Measurements from ENCODE around the gene DBNDD2.
A peak's percentile ranks its signal among the peaks of the same experiment; 100 is the strongest.

Gene DBNDD2

DNA sequence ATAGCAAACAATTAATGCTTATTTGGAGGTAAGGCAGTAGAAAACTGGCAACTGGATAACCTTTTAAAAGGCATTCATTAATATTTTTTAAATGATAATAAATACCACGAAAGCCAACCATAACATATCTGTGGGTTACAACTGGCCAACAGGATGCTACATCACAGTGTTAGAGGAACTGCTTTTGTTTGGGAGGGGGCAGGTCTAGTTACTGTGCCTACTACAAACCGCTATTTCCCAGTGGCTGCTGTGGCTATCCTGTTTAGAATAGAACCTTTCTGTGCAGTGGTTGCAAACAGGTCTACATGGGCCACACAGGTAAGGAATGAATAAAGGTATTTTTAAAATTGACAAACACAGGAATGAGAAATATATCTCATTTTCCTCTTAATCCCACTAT, 8.8 kb downstream of the DBNDD2 start:
- no peak for DNase-seq (ENCODE audit: low read depth)

DNA sequence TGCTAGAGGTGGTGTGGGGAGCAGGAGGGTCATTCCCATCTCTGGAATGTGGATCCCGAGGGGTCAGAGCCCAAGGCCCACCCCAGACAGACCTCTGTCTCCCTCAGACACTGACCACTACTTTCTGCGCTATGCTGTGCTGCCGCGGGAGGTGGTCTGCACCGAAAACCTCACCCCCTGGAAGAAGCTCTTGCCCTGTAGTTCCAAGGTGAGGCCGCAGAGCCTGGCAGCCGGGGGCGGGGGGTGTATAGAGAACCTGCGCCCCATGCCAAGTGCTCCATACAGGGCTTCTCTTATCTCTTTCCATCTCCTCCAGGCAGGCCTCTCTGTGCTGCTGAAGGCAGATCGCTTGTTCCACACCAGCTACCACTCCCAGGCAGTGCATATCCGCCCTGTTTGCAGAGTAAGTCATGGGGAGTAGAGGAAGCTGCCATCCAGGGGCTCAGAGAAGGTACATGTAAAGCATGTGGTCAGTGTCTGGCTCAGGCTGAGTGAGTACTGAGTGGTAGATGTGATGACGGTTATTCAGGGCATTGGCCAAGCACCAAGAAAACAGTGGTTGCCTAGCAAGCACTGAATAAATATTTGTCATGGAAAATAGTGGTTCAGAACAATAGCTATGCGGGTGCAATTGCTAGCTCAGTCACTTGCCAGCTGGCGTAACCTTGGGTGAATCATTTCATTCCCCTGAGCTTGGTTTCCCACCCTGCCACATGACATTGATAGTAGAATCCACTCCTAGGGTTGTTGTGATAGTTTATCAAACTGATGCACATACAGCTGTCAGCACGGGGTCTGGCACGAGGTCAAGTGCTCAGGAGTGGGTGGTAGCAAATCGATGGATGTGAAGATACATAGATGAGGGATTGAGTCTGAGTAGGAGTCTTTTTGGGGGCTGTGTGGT, 11.4 kb downstream of the DBNDD2 start:
- no peak for DNase-seq (ENCODE audit: low read depth)

DNA sequence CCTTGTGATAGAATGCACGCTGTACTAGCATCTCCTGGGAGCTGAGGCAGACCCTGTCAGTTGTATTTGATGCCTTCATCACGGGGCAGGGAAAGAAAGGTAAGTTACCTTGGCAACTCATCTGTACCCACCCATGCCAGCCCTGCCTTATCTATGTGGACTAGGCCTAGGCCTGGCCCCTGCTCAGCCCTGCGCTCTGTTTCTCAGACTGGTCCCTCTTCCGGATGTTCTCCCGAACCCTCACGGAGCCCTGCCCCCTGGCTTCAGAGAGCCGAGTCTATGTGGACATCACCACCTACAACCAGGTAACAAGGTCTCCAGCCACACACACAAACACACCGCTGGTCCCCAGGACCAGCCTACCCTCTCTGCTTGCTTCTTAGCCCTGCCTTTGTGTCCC, 12.0 kb downstream of the DBNDD2 start:
- no peak for DNase-seq (ENCODE audit: low read depth)

DNA sequence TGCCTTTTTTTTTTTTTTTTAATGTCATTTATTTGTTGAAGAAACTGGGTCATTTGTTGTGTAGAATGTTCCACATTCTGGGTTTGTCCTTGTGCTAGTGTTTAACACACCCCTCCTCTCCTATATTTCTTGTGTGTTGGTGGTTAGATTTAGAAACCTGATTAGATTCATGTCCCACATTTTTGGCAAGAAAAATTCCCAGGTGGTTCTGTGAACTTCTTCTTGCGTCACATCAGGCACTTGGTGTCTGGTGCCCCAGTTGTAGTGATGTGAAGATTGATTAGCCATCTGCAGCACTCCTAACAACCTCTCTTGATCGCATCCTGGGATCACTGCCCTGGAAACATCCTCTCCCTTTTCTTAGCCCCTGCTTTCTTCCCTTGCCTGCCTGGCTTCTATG, 15.6 kb downstream of the DBNDD2 start:
- DNase-seq (ENCODE audit: low read depth) = no peak

DNA sequence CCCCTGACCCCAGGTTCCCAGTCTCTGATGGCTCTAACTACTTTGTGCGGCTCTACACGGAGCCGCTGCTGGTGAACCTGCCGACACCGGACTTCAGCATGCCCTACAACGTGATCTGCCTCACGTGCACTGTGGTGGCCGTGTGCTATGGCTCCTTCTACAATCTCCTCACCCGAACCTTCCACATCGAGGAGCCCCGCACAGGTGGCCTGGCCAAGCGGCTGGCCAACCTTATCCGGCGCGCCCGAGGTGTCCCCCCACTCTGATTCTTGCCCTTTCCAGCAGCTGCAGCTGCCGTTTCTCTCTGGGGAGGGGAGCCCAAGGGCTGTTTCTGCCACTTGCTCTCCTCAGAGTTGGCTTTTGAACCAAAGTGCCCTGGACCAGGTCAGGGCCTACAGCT, 17.5 kb downstream of the DBNDD2 start:
- no peak for DNase-seq (ENCODE audit: low read depth)

DNA sequence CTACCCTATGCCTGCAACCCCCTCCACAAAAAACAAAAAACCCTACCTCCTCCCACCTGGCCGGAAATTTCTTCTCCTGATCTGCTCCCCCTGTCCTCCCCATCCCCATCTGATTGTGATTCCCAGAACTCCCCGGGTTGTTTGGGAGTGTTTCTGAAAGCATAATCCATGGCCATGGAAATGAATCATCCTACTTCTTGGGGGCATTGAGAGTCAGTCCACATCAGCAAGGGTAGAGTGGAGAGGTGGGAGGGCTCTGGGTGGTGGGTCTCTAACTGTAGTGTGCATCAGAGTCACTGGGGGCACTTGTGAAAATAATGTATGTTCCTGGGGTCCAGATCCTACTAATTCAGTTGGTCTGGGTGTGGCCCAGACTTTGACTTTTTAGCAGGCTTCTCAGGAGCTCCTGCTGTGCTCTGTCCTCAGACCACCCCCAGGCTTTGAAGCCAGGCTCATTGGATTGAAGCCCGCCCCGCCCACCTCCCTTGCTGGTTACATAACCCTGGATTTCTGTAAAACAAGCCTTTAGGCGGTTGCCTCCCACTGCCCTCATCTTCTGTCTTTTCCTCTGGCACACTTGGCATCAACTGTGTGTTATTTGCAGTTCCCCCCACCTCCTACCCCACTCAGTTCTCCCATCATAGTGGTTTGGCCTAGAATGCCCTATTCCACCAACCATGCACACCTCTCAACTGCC, 18.4 kb downstream of the DBNDD2 start:
- DNase-seq (ENCODE audit: low read depth) = no peak

DNA sequence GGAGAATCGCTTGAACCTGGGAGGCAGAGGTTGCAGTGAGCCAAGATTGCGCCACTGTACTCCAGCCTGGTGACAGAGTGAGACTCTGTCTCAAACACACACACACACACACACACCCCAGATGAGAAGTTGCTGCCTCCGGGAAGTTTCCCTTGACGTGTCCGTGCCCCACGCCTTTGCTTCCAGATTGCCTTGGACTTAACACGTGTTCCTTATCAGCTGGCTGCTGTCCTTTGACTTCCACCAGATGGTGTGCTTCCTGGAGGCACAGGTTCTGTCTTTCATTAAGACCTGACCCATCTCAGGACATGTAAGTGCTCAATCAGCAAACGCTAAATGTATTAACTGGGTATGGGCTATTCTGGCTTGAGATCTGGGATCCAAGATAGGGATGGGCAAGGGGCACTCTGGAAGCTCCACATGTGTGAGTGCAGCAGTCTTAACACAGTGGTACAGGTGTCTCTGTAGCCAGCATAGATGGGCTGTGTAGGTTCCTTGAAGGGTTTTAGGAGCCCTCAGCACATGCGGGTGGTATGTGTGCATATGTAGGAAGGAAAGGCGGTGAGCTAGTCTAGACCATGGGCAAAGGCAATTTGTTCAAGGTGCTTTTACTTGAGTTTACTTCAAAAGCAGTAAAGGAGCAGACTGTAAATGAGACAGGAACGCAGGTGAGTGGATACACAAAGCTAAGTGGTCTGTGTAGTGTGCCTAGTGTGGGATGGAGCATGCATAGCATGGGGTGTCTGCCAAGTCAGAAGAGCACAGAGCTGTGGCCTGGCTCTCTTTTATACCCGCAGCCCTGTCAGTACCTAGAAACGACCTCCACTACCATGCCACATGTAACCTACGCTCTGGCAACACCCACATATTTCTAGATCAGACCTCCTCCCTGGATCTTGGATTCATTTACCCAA, 19.4 kb downstream of the DBNDD2 start:
- DNase-seq (ENCODE audit: low read depth) = no peak

DNA sequence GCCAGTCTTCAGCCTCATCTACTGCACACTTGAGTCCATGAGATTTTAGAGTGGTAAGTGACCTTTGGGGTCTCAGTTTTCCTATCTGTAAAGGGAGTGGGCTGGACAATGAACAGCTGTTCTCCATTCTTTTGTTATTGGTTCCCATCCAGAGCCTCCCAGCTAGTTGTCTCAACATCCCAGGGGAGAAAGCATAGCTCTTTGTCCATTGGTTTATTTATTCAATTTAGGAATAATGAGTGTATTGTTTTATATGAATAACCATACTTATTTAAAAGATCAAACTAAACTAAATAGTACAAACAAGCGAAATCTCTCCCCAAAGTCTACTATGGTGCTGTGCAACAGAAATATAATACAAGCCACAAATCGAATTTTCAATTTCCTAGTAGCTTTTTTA, 21.5 kb downstream of the DBNDD2 start:
- DNase-seq (ENCODE audit: low read depth) = no peak

DNA sequence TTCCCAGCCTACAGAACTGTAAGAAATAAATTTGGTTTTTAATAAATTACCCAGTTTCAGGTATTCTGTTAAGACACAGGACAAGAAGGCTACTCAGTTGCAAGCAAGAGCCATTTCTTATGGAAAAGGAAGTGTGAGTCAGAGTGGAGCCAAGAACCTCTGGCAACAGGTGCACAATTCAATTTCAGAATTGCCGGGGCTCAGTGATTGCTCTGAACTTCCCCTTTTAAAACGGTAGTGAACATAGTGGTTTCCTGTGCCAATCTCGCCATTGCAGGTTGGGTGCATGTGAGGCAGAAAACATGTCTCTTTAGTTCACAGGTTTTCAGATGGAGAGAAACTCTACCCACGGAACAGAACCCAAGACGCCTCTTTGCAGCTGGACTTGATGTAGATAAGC, 24.2 kb downstream of the DBNDD2 start:
- no peak for DNase-seq (ENCODE audit: low read depth)

DNA sequence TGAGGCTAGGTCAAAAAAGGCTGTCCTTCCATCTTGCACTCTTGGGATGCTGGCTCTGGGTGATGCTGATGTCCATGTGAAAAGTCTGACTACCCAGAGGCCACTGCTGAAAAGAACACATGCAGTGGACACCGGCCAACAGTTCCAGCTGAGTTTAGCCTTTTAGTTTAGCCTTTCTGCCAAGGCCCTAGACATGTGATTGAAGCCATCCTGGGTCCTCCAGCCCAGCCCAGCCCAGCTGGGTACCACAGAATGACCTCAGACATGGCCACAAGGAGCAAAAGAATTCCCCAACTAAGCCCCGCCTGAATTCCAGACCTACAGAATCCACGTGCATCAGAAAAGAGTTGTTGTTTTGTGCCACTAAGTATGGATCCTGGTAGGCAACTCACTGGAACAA, 25.2 kb downstream of the DBNDD2 start:
- no peak for DNase-seq (ENCODE audit: low read depth)

DNA sequence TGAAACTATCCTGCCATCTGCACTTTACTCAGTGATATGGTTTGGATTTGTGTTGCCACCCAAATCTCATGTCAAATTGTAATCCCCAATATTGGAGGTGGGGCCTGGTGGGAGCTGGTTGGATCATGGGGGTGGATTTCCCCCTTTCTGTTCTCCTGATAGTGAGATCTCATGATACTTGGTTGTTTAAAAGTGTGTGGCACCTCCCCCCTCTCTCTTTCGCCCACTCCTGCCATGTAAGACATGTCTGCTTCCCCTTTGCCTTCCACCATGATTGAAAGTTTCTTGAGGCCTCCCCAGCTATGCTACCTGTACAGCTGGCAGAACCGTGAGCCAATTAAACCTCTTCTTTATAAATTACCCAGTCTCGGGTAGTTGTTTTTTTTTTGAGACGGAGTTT, 25.9 kb downstream of the DBNDD2 start:
- DNase-seq (ENCODE audit: low read depth) = no peak

DNA sequence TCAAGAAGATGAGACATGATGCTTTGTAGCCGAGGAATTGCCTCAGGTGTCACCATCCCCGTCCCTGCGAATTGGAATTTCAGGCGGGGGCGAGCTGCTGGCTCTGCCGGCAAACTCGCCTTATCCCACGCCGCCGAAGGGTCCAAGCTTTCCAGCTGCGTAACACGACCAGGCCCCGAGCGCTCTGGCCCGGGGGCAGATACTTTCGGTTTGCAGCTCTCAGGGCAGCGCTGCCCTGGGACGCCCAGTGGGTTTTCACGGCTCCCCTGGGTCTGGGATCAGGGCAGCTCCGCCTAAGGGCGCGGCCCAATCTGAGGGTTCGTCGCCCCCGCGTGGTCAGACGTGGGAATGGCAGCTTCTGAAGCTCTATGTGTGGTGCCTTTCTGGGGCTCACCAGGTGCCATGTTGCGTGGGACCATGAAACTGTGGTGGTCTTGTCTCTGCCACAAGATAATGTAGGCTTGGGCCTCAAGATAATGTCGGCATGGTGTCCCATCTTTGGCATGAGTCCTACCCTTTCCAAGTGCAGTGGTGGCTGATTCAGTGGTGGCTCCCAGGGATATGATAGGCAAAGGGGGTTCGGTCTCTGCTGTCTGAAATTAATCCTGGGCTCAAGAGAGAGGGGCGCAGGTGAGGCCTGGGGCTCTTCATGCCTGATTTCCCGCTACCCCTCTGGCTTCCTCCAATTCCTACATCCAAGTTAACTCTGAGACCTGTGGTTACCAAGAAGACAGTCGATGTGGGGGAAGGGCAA, 28.8 kb downstream of the DBNDD2 start:
- peak; percentile 78 for DNase-seq (ENCODE audit: low read depth)

DNA sequence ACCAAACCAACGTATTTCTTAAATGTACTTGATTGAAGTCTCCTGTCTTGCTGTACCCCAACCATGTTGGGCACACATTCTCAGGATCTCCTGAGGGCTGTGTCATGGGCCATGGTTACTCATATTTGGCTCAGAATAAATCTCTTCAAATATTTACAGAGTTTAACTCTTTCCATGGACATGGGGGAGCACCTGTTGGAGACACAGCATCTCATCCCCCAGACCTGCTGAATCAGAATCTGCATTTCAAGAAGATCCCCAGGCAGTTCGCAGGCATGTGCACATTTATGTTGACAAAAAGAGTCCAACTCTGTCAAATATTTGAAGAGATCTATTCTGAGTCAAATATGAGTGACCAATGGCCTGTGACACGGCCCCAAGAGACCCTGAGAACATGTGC, 32.3 kb downstream of the DBNDD2 start:
- no peak for DNase-seq (ENCODE audit: low read depth)

DNA sequence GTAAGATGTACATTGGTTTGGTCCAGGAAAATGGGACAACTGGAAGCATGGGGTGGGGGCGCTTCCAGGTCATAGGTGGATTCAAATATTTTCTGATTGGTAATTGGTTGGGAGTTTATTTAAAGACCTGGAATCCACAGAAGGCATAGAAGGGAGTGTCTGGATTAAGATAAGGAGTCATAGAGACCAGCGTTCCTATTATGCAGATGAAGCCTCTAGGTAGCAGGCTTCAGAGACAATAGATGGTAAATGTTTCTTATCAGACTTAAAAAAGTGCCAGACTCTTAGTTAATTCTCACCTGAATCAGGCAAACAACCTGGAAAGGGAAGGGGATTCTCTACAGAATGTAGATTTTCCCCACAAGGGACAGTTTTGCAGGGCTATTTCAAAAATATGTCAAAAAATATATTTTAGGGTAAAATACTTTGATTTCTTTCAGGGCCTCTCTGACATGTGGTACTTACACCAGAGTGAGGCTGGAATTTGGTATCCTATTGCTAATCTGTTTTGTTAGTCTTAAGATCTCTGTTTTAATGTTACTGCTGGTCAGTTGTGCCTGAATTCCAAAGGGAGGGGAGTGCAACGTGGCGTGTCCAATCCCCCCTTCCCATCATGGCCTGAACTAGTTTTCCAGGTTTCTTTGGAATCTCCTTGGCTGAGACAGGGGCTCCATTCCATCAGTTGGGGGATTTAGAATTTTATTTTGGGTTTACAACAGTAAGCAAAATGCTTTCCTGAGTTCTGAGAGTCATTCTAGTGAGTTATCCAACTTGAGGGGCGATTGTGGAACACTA, 33.0 kb downstream of the DBNDD2 start:
- DNase-seq (ENCODE audit: low read depth) = no peak

DNA sequence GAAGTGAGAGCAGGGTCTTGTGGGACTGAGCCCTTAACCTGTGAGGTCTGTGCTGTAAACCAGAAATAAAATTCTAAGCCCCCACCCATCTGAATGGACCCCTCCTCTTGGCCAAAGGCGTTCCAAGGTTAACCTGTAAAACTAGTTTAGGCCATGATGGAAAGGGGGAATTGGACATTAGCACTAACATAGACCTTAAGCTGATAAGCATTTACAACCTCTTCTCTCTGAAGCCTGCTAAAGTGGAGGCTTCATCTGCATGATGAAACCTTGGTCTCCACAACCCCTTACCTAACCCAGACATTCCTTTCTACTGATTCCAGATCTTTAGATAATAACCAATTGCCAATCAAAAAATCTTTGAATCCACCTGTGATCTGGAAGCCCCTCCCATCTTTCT, 33.7 kb downstream of the DBNDD2 start:
- no peak for DNase-seq (ENCODE audit: low read depth)

DNA sequence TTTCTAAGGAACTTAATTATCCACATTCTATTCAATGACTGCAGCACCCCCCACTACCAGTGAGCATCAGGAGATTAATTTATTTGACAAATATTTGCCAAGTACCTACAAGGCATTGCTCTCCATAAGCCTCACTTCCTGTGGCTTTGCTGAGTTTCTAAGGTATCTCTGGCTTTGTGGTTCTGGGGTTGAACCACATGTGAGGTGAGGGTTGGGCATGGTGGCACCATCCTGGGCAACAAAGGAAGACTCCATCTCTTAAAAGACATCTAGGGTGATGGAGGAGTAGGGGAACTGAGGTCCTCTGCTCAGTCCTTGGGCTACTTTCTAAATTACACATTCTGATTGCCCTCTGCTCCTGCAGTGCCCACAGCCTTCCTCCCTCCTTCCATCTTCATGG, 36.0 kb downstream of the DBNDD2 start:
- no peak for DNase-seq (ENCODE audit: low read depth)

DNA sequence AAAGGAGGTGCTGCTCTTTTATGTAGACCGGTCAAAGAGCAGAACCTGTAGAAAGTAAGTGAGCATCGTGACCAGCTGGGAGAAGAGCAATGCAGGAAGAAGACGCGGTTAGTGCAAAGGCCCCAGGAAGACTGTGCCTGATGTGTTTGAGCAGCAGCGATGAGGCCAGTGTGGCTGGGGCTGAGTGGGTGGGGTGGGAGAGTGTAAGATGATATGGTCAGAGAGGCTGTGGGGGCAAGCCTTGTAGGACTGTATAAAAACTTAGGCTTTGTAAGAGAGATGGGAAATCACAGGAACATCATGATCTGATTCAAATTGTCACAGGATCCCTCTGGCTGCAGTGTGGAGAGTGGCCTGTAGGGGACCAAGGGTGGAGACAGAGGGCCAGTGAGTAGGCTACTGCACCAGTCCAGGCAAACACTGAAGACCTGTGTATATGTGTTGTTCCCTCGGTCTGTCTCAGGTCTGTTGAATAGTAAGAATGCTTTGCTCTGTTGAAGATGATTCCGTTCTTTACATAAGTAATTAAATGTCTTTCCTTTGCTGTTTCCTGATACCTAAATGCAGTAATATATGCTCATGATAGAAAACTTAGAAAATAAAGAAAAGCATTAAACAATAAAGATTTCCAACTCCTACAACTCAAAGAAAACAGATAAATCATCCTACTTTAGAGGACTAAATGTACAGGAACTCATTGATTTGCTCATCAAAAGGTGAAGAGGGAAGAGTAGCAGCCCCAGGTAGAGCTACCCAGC, 37.9 kb downstream of the DBNDD2 start:
- peak; percentile 9 for DNase-seq (ENCODE audit: low read depth)

DNA sequence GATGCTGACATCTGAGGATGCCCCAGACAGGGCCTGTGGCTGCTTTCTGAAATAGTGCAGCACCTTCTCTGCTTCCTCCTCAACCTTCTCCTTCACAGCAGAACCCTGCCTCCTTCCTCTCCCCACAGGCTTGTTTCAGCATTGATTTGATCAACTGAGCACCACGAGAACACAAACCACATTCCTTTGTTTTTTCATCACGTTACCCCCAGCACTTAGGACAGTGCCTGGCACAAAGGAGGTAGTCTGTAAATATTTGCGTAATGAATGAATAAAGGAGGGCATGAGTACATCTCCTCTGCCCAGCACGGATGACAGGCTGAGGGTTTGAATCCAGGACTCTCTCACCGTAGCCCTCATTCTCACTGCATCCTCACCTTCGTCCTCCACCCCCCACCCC, 40.2 kb downstream of the DBNDD2 start:
- no peak for DNase-seq (ENCODE audit: low read depth)

DNA sequence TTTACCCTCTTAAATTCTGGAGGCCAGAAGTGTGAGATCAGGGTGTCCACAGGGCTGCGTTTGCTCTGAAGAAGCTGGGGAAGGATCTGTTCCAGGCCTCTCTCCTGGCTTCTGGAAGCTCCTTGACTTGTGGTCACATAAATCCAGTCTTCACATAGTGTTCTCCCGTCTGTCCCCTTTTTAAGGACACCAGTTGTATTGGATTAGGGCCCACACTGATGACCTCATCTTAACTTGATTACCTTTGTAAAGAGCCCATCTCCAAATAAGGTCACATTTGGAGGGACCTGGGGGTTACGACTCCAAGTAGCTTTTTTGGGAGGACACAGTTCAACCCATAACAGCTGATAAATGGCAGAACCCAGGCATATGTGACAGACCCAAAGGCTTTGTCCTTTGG, 41.4 kb downstream of the DBNDD2 start:
- DNase-seq (ENCODE audit: low read depth) = no peak

DNA sequence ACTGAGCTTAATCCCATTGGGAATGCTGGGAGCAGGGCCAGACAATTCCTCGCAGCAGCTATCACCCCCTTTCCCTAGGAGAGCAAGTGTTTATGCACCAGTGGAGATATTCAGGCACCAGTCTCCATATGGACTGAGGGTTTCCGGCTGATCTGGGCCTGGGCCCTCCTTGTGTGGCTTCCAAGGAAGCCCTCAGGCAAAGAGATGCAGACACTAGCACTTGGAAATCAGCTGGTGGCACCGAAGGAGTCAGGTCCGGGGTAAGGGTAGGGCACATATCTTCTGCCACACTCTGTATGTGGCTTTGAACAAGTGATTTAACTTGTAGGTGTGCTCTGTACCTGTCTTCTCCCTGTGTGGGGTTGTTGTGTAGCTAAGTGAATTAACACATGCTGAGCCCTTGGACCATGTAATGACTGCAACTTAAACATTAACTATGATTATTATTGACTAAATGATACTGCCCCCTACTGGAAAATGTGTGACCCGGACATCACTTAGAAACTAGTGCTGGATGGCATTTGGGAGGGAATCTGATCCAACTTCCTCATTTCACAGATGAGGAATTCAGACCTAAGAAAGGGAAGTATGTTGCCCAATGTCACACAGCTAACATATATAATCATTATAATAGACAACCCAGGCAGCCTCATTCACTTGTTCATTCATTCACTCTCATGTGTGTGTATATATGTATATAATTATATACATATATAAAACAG, 42.2 kb downstream of the DBNDD2 start:
- no peak for DNase-seq (ENCODE audit: low read depth)
